SJCRH30 (cell line): ENCODE results near the gene ZDHHC7. TPM values are rescaled to one million over a fixed set of nuclear protein-coding genes. Genes with fewer than 3 reads are reported as not detected.

Source experiments
- DNase-seq, 2 experiments: peaks; one replicate each; pipeline ENCODE4 v3.0.0-alpha.2; 2015 to 2020
- H3K27ac ChIP-seq: fragments of 250-450 bp; sonication (Bioruptor Pico); 2 replicates; pipeline ENCODE4 v1.5.1; 2020; ENCODE audit warnings: mild to moderate bottlenecking, moderate library complexity
- H3K27me3 ChIP-seq: fragments of 250-450 bp; sonication (Bioruptor Pico); 2 replicates; pipeline ENCODE4 v1.5.1; 2020; ENCODE audit warnings: mild to moderate bottlenecking, moderate library complexity
- H3K36me3 ChIP-seq: fragments of 250-450 bp; sonication (Bioruptor Pico); 2 replicates; pipeline ENCODE4 v1.5.1; 2020; ENCODE audit warnings: mild to moderate bottlenecking, moderate library complexity
- H3K4me1 ChIP-seq: fragments of 250-450 bp; sonication (Bioruptor Pico); 2 replicates; pipeline ENCODE4 v1.5.1; 2020; ENCODE audit warnings: mild to moderate bottlenecking, moderate library complexity
- H3K4me3 ChIP-seq: fragments of 250-450 bp; sonication (Bioruptor Pico); 2 replicates; pipeline ENCODE4 v1.5.1; 2020; ENCODE audit warnings: mild to moderate bottlenecking, moderate library complexity
- H3K9me3 ChIP-seq: fragments of 250-450 bp; sonication (Bioruptor Pico); replicated peaks from 2 replicates; pipeline ENCODE4 v1.5.1; 2020; ENCODE audit warnings: mild to moderate bottlenecking, moderate library complexity
- total RNA-seq: library from RNA; depleted of rRNA; stranded (reverse); fragments of >200 nt; shearing (Covaris generic); gene quantifications from 2 replicates; pipeline ENCODE4 v1.2.3, GENCODE V29; 2014

The ZDHHC7 gene
- total RNA-seq, 1 experiment from 2014 or later = 18.5 TPM

DNA sequence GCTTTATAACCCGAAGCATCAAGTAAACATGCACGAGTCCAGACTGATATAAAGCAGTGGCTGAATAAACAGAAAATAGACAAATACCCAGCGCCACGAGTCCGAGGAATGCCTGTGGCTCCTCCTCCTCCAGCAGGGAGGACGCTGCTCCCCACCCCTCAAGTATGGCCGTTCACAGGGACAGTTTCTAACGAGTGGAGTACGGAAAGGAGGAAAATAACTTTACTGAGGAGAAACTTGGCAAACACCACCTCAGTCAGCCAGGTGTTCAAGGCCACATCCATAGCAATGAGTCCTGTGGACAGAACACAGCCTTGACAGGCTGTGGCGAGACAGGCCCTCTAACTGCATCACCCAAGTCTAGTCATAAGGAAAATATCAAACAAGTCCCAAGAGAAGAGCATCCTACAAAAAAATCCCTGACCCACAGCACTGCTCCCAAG, 9.2 kb downstream of the ZDHHC7 start:
- DNase-seq = no peak
- H3K4me1 ChIP-seq = no peaks in the 10 kb centered on the region
- H3K27ac ChIP-seq = no peak overlapping the region
- H3K27me3 ChIP-seq = no peaks in the 10 kb centered on the region
- no peak overlapping the region for H3K4me3 ChIP-seq
- H3K9me3 ChIP-seq = no peaks in the 10 kb centered on the region
- H3K36me3 ChIP-seq = peaks cover 4% of the 10 kb centered on the region; the same call in 1 of the 2 replicates

DNA sequence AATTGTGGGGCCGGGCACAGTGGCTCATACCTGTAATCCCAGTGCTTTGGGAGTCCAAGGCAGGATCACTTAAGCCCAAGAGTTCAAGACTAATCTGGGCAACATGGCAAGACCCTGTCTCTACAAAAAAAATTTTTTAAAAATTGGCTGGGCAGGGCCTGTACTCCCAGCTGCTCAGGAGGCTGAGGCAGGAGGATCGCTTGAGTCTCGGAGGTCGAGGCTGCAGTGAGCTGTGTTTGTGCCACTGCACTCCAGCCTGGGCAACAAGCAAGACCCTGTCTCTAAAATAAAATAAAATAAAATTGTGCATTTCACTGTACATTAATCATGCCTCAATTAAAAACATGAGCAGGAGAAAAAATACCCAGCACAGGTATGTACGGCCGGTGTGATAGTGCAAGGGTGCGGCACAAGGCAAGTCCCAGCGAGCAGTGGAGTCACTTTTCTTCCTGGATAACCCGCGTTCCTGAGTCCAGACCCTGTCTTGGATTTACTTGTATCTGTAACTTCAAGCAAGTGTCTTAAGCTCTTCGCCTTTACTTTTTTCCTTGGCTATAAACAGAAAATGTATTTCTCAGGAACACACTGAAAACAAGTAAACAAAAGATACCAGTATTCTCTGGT, 11.4 kb downstream of the ZDHHC7 start:
- Histone ChIP-seq H3K4me1 (no peaks in the 10 kb centered on the region), H3K27me3 (no peaks in the 10 kb centered on the region), H3K36me3 (peaks cover 4% of the 10 kb centered on the region; the same call in 1 of the 2 replicates), H3K9me3 (no peaks in the 10 kb centered on the region), H3K27ac (no peak overlapping the region), H3K4me3 (no peak overlapping the region)
- no peak for DNase-seq

- Histone ChIP-seq H3K27ac (no peak overlapping the region), H3K9me3 (no peaks in the 10 kb centered on the region), H3K4me1 (no peaks in the 10 kb centered on the region), H3K27me3 (no peaks in the 10 kb centered on the region), H3K36me3 (peaks cover 8% of the 10 kb centered on the region; the same call in 1 of the 2 replicates), H3K4me3 (no peak overlapping the region)
- no peak for DNase-seq
Measured at GRCh38 chr16:84999200-84999599, 12.1 kb downstream of the ZDHHC7 start.

GRCh38 chr16:84996365-84996764, 15.0 kb downstream of the ZDHHC7 start:
- Histone ChIP-seq H3K4me3 (no peak overlapping the region), H3K9me3 (no peaks in the 10 kb centered on the region), H3K27me3 (no peaks in the 10 kb centered on the region), H3K27ac (no peak overlapping the region), H3K4me1 (no peaks in the 10 kb centered on the region), H3K36me3 (peaks cover 8% of the 10 kb centered on the region; the same call in 1 of the 2 replicates)
- no peak for DNase-seq

- H3K4me3 ChIP-seq = no peak overlapping the region
- H3K36me3 ChIP-seq = peaks cover 8% of the 10 kb centered on the region; the same call in 1 of the 2 replicates
- no peak overlapping the region for H3K27ac ChIP-seq
- no peaks in the 10 kb centered on the region for H3K4me1 ChIP-seq
- H3K27me3 ChIP-seq = no peaks in the 10 kb centered on the region
- H3K9me3 ChIP-seq = no peaks in the 10 kb centered on the region
- no peak for DNase-seq
Measured at GRCh38 chr16:84995663-84996062, 15.7 kb downstream of the ZDHHC7 start.

- peaks cover 6% of the 10 kb centered on the region; the same call in 1 of the 2 replicates for H3K36me3 ChIP-seq
- no peaks in the 10 kb centered on the region for H3K27me3 ChIP-seq
- H3K9me3 ChIP-seq = no peaks in the 10 kb centered on the region
- no peaks in the 10 kb centered on the region for H3K4me1 ChIP-seq
- no peak overlapping the region for H3K27ac ChIP-seq
- no peak for DNase-seq
- H3K4me3 ChIP-seq = no peak overlapping the region
Measured at GRCh38 chr16:84993926-84994325, 17.4 kb downstream of the ZDHHC7 start.

DNA sequence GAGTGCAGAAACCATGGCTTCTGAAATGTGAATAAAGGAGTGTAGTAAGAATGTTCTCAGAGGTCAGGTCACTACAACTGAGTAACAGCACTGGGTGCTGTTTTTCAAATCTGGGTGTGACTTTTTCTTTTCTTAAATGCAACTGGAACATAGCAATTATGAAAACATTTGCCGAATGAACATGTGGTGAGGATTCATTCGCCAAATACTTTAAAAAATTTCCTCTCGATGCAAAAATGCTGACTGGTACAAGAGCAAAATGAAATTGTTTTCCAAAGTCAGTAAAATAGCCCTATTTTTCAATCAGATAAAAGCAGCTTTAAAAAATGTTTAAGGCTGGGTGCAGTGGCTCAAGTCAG, 18.6 kb downstream of the ZDHHC7 start:
- Histone ChIP-seq H3K4me3 (no peak overlapping the region), H3K36me3 (0 out of 2 replicates have a peak, but pooled peaks cover 4% of the 10 kb centered on the region)

DNA sequence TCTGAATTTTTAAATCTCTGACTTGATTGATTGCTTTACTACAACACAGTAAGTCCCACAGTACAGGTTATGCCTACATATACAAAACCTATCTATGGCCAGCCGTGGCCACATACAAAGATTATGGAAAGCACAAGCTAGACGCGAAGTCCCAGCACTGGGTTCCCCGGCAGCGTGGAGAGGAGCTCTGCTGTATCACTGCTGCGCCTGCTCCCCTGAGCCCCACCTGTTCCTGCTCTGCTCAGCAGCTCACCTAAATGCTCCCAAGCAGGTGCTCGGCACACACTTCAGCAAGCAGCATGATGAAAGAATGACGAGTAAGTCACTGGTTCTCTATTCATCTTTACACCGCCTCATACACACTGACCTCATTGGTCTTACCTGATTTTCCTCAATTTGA, 20.6 kb downstream of the ZDHHC7 start:
- no peaks in the 10 kb centered on the region for H3K27me3 ChIP-seq
- H3K27ac ChIP-seq = no peak overlapping the region
- H3K4me3 ChIP-seq = no peak overlapping the region
- no peak for DNase-seq
- H3K36me3 ChIP-seq = 0 out of 2 replicates have a peak, but pooled peaks cover 4% of the 10 kb centered on the region
- no peaks in the 10 kb centered on the region for H3K4me1 ChIP-seq
- no peaks in the 10 kb centered on the region for H3K9me3 ChIP-seq

More for the DNA sequence above, 18.6 kb downstream of the ZDHHC7 start:
- no peak for DNase-seq
- H3K27ac ChIP-seq = no peak overlapping the region
- H3K9me3 ChIP-seq = no peaks in the 10 kb centered on the region
- H3K27me3 ChIP-seq = no peaks in the 10 kb centered on the region
- no peaks in the 10 kb centered on the region for H3K4me1 ChIP-seq

DNA sequence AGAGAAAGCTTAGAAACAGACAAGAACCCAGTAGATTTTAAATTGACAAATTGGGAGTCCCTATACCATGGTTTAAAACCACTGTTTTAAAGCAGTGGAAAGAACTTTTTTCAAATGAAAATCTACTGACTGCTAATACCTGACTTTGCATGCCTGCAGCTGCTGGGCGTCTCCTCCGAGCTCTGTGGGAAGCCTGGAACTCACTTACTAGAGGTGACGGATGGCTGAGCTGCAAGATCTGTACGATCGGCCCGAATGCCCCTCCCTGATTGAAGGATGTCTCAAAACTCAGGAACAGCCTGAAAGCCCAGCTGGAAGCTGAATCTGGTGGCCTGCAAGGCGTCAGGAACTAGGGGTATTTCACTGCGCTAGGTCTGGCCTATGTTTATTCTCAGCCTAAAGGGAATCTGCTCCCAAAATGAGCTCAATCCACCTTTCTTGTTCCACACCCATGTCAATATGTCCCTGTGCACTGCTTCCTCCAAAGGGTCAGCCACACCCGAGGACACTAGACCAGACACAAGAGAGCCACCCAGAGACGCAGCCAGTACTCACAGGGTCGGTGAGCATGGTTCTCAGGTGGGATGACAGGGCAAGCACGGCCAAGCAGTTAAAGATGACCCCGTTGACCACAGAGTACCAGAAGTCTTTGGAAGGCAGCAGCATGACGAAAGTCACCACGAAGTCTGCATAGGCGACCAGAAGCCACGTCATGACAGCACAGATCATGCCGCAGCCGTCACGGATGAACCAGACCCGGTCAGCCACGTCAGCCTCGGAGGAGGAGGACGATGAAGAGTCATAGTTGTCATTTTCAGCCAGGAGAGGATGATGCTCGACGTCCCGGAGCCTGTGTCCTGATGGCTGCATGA, 21.4 kb downstream of the ZDHHC7 start:
- Histone ChIP-seq H3K4me1 (no peaks in the 10 kb centered on the region), H3K4me3 (no peak overlapping the region), H3K27me3 (no peaks in the 10 kb centered on the region), H3K27ac (no peak overlapping the region), H3K36me3 (0 out of 2 replicates have a peak, but pooled peaks cover 4% of the 10 kb centered on the region), H3K9me3 (no peaks in the 10 kb centered on the region)
- no peak for DNase-seq

DNA sequence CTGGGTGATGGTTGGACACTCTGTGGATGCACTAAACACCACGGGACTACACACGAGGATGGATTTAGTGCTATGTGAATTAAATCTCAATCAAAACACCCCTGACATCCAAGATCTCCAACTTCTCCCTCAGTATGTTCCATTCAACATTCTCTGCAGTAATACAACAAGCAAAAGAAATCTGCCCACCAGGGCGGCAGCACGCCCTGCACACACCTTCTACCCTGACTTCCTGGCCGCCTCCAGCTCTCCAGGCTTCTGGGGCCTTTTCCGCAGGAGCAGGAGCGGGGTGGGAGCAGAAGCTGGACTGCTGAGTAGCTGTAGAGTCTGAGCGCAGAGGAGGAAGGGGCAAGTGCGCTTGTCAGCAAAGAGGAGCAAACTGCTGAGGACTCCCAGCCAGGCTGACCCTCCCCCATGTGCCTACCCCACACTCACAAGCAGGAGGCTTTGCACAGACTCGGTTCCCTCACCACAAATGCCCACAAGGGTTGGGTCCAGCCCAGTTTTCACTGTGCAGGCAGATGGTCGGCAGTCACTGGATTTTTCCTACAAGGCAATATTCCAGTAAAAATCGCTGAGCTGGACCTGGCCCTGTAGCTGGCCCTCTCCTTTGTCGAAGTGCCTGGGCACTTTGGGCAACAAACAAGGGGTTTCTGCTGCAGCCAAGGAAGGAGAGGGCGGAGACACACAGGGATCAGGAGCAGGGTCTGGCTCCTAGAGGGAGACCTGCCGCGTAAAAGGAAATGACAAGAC, 22.8 kb downstream of the ZDHHC7 start:
- Histone ChIP-seq H3K9me3 (no peaks in the 10 kb centered on the region), H3K27ac (no peak overlapping the region), H3K36me3 (no peaks in the 10 kb centered on the region), H3K4me1 (no peaks in the 10 kb centered on the region), H3K4me3 (no peak overlapping the region), H3K27me3 (no peaks in the 10 kb centered on the region)
- no peak for DNase-seq

DNA sequence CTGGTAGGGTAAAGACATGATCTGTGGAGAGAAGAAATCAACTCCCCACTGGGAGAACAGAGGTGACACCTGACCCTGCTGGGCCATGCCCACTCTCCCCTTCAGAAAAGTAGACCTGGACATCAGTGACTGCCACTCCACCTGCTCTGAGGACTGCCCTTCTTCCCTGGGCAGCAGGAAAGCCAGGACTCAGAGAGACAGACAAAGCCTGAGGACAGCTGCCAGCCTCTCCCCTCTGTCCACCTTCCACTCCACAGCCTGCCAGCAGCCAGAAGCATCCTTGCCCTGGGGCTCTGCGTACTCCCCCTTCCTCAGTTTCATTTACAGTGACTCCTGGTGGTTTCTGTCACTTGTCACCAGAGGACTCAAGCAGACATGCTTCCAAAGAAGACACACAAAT, 24.5 kb downstream of the ZDHHC7 start:
- H3K4me1 ChIP-seq = no peaks in the 10 kb centered on the region
- H3K9me3 ChIP-seq = no peaks in the 10 kb centered on the region
- H3K4me3 ChIP-seq = no peak overlapping the region
- no peak overlapping the region for H3K27ac ChIP-seq
- H3K27me3 ChIP-seq = no peaks in the 10 kb centered on the region
- DNase-seq = no peak
- H3K36me3 ChIP-seq = no peaks in the 10 kb centered on the region

DNA sequence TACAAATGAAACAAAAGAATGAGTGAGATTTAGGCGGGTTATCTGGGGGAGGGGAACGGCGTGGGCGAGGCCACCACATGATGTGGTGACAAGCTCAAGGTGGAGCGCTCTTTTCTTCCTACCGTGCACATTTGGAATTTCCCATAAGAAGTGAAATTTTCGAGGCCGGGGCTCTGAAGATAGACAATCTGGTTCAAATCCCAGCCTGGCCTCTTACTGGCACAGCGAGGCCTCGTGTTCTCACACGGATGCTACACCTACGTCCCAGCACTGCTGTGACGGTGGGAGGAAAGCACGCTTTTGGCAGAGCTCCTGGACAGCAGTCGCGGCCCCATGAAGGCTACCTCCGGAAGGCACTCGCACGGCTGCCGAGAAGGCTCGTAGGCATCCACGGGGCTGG, 25.2 kb downstream of the ZDHHC7 start:
- no peaks in the 10 kb centered on the region for H3K36me3 ChIP-seq
- H3K4me1 ChIP-seq = no peaks in the 10 kb centered on the region
- no peak overlapping the region for H3K4me3 ChIP-seq
- no peak for DNase-seq
- no peak overlapping the region for H3K27ac ChIP-seq
- H3K9me3 ChIP-seq = no peaks in the 10 kb centered on the region
- H3K27me3 ChIP-seq = no peaks in the 10 kb centered on the region

GRCh38 chr16:84985079-84986065, 26.0 kb downstream of the ZDHHC7 start:
- H3K4me3 ChIP-seq = no peak overlapping the region
- no peaks in the 10 kb centered on the region for H3K36me3 ChIP-seq

GRCh38 chr16:84982434-84982833, 28.9 kb downstream of the ZDHHC7 start:
- H3K27ac ChIP-seq = no peak overlapping the region
- H3K27me3 ChIP-seq = no peaks in the 10 kb centered on the region
- no peak overlapping the region for H3K4me3 ChIP-seq
- DNase-seq = no peak
- no peaks in the 10 kb centered on the region for H3K9me3 ChIP-seq
- H3K4me1 ChIP-seq = no peaks in the 10 kb centered on the region
- H3K36me3 ChIP-seq = no peaks in the 10 kb centered on the region

More at GRCh38 chr16:84985079-84986065, 26.0 kb downstream of the ZDHHC7 start:
- Histone ChIP-seq H3K4me1 (no peaks in the 10 kb centered on the region), H3K27ac (no peak overlapping the region), H3K27me3 (no peaks in the 10 kb centered on the region), H3K9me3 (no peaks in the 10 kb centered on the region)
- no peak for DNase-seq
